Kidney (tissue), 14 donors: ENCODE data around the gene RAI1. TPM values are rescaled to one million over a fixed set of nuclear protein-coding genes. Genes with fewer than 3 reads are reported as not detected.

Experiments used
- DNase-seq, 5 donors: peaks; one replicate each; pipeline ENCODE4 v3.0.0-alpha.2; 2013 to 2020
- FAIRE-seq: peaks from 2 replicates; lab custom pipeline; 2012; peaks lifted over from hg19 to GRCh38; lab: Jason Lieb, UNC
- H3K27ac ChIP-seq, 2 donors: one replicate each; pipeline ENCODE4 v1.7.0; 2013; ENCODE audit warnings: low read depth in 2 of 2, low read length in 2 of 2, inconsistent platforms in 1 of 2
- H3K27me3 ChIP-seq: one replicate; pipeline ENCODE4 v1.7.1; 2013; ENCODE audit warnings: low read length, inconsistent platforms; ENCODE audit not compliant: control insufficient read depth, insufficient read depth
- H3K36me3 ChIP-seq, 3 donors: one replicate each; pipeline versions ENCODE4 v1.7.0 to v1.7.1; 2013; ENCODE audit warnings: low read length in 3 of 3, control low read depth in 1 of 3, inconsistent platforms in 1 of 3; ENCODE audit not compliant: insufficient read depth in 3 of 3, control insufficient read depth in 2 of 3
- H3K4me1 ChIP-seq, 3 donors: one replicate each; pipeline versions ENCODE4 v1.7.0 to v1.7.1; 2013; ENCODE audit warnings: low read length in 3 of 3, inconsistent platforms in 1 of 3, low read depth in 1 of 3; ENCODE audit not compliant: control insufficient read depth in 2 of 3, insufficient read depth in 2 of 3
- H3K4me3 ChIP-seq, 3 donors: one replicate each; pipeline versions ENCODE4 v1.7.0 to v1.8.1; 2013; ENCODE audit warnings: low read length in 3 of 3, control low read depth in 1 of 3, inconsistent platforms in 1 of 3
- H3K9ac ChIP-seq, 3 donors: one replicate each; pipeline versions ENCODE4 v1.7.0 to v1.7.1; 2013; ENCODE audit warnings: low read length in 3 of 3, control low read depth in 1 of 3, inconsistent platforms in 1 of 3
- H3K9me3 ChIP-seq, 3 donors: one replicate each; pipeline versions ENCODE4 v1.7.0 to v1.7.1; 2013; ENCODE audit warnings: low read length in 3 of 3, control low read depth in 1 of 3, inconsistent platforms in 1 of 3; ENCODE audit not compliant: control insufficient read depth in 2 of 3, insufficient read depth in 1 of 3
- CTCF ChIP-seq: IDR thresholded peaks from 3 replicates; pipeline ENCODE4 v1.5.1; 2012; ENCODE audit warnings: mild to moderate bottlenecking, moderate library complexity, borderline replicate concordance; ENCODE audit not compliant: insufficient read depth; ENCODE audit errors: extremely low read depth
- intact Hi-C: fragments of 100-400 bp; cut with DNase I; formaldehyde crosslinking; loops from one replicate; pipeline ENCODE4 v1.11.1; 2022
- polyA plus RNA-seq: library from polyadenylated mRNA; stranded (reverse); fragments of 350-450 nt; fragmentation: Illumina TruSeq; extraction: RNeasy Lipid Tissue Mini Kit (QIAGEN cat#74804); gene quantifications from one replicate; pipeline ENCODE4 v1.2.3, GENCODE V29; 2014; ENCODE audit warnings: low read depth, low replicate concordance; ENCODE audit not compliant: insufficient read depth
- total RNA-seq: library from RNA; stranded (reverse); fragmentation: NEBNext Ultra II Directional; extraction: Animal tissue kit (Norgen Biotek cat#: 25700); gene quantifications from one replicate; pipeline ENCODE4 v1.2.1, GENCODE V29; 2021
- donor health status: control.
- donor health status: control.
- donor health status: control.
- donor health status: control.
- donor health status: control.
- donor health status: DM: yes; HTN: yes; CAD: no.
- donor health status: Normal renal cell carcinoma (clear cell type).

The RAI1 gene
- total and polyA plus RNA-seq, 2 donors from 2014 or later, result 6.7 to 50.5 TPM

GRCh38 chr17:17752089-17752820 lies 71.0 kb downstream of the RAI1 start:
- Histone ChIP-seq H3K4me1 (peaks cover 0 to 24% (median 8%) of the 10 kb centered on the region in 3 donors), H3K27ac (peak overlapping the region; percentile 83 to 86), H3K4me3 (peak overlapping the region; percentile 11 to 76 (median 61)), H3K9me3 (no peaks in the 10 kb centered on the region), H3K9ac (peak overlapping the region; percentile 30 to 59 (median 55)), H3K27me3 (no peaks in the 10 kb centered on the region), H3K36me3 (no peaks in the 10 kb centered on the region)
- DNase-seq, result peak; percentile 96 to 100 (median 99)
- intact Hi-C loops, result no loop called here
- TF ChIP-seq CTCF, result peak; percentile 51
- no peak for FAIRE-seq

- TF ChIP-seq CTCF, result no peak
- Histone ChIP-seq H3K27ac (peak overlapping the region; percentile 83 to 86), H3K9me3 (no peaks in the 10 kb centered on the region), H3K27me3 (no peaks in the 10 kb centered on the region), H3K36me3 (no peaks in the 10 kb centered on the region), H3K4me3 (peak overlapping the region; percentile 2 to 76 (median 41)), H3K4me1 (peaks cover 0 to 24% (median 8%) of the 10 kb centered on the region in 3 donors), H3K9ac (peak overlapping the region in 1 of 3 donors; percentile 59)
- DNase-seq, result peak in 1 of 5 donors; percentile 75
- FAIRE-seq, result no peak
- intact Hi-C loops, result no loop called here
Observed at GRCh38 chr17:17752821-17753321, 71.6 kb downstream of the RAI1 start.

- TF ChIP-seq CTCF, result no peak
- H3K4me1 ChIP-seq, result peaks cover 0 to 23% (median 8%) of the 10 kb centered on the region in 3 donors
- H3K27me3 ChIP-seq, result no peaks in the 10 kb centered on the region
- no peak for FAIRE-seq
- DNase-seq, result peak in 1 of 5 donors; percentile 64
- H3K4me3 ChIP-seq, result no peak overlapping the region
- intact Hi-C loops, result no loop called here
- H3K36me3 ChIP-seq, result no peaks in the 10 kb centered on the region
- no peak overlapping the region for H3K27ac ChIP-seq
- no peaks in the 10 kb centered on the region for H3K9me3 ChIP-seq
- no peak overlapping the region for H3K9ac ChIP-seq
Observed at GRCh38 chr17:17754719-17755686, 73.7 kb downstream of the RAI1 start.
